HFFc6 (cell line): ENCODE measurements around the gene HIVEP3. TPM values are rescaled to one million over a fixed set of nuclear protein-coding genes. Genes with fewer than 3 reads are reported as not detected.

ENCODE experiments used
- DNase-seq: peaks from one replicate; pipeline ENCODE4 v3.0.0-alpha.2; 2018
- H3K27ac Mint-ChIP-seq: 2 replicates; pipeline ENCODE4 v1.8.0; 2020; ENCODE audit warnings: mild to moderate bottlenecking, mixed read lengths
- H3K27me3 Mint-ChIP-seq: 2 replicates; pipeline ENCODE4 v1.8.0; 2021; ENCODE audit warnings: mild to moderate bottlenecking, moderate library complexity, mixed read lengths; ENCODE audit not compliant: insufficient read depth
- H3K36me3 Mint-ChIP-seq: 2 replicates; pipeline ENCODE4 v1.8.0; 2021; ENCODE audit warnings: low read depth, mixed read lengths
- H3K4me1 Mint-ChIP-seq: 2 replicates; pipeline ENCODE4 v1.8.0; 2020; ENCODE audit warnings: low read depth, mixed read lengths
- H3K4me3 Mint-ChIP-seq: 2 replicates; pipeline ENCODE4 v1.8.0; 2020; ENCODE audit warnings: mild to moderate bottlenecking, moderate library complexity, mixed read lengths
- H3K9me3 Mint-ChIP-seq: 2 replicates; pipeline ENCODE4 v1.8.0; 2020; ENCODE audit warnings: mild to moderate bottlenecking, mixed read lengths
- total RNA-seq, 6 experiments: library from RNA; stranded (reverse); fragmentation: NEBNext Ultra II Directional; extraction: Animal tissue kit (Norgen Biotek cat#: 25700); gene quantifications; 2 replicates in 1 of 6; 3 replicates in 5 of 6; pipeline ENCODE4 v1.2.3, GENCODE V29; 2021
- TF ChIP-seq, protein P1 (sequence below): fragments of 200-600 bp; sonication (generic); IDR thresholded peaks from 2 replicates; pipeline ENCODE4 v1.5.0; 2021; ENCODE audit warnings: antibody characterized with exemption, mild to moderate bottlenecking

The HIVEP3 gene
- total RNA-seq, 6 experiments from 2014 or later, result 7.0 to 9.7 (median 7.9) TPM

DNA sequence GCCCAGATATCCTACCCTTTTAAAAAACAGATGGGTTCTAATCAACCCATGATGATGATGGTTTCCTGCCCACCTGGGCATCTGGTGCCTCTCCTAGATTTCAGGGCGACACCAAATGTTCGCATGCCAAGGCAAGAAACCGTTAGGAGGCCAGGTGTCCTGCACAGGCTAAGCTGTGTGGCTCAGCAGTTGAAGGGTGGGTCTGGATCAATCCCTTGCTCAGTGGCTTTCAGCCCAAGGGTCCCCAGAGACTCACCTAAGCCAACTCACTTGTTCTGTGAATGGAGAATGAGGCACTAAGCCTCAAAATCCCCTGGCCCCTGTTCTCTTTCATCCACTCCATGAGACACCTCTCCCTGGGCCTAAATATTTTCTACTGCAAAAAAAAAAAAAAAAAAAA lies 265.1 kb downstream of the HIVEP3 start:
- TF ChIP-seq, protein P1, sequence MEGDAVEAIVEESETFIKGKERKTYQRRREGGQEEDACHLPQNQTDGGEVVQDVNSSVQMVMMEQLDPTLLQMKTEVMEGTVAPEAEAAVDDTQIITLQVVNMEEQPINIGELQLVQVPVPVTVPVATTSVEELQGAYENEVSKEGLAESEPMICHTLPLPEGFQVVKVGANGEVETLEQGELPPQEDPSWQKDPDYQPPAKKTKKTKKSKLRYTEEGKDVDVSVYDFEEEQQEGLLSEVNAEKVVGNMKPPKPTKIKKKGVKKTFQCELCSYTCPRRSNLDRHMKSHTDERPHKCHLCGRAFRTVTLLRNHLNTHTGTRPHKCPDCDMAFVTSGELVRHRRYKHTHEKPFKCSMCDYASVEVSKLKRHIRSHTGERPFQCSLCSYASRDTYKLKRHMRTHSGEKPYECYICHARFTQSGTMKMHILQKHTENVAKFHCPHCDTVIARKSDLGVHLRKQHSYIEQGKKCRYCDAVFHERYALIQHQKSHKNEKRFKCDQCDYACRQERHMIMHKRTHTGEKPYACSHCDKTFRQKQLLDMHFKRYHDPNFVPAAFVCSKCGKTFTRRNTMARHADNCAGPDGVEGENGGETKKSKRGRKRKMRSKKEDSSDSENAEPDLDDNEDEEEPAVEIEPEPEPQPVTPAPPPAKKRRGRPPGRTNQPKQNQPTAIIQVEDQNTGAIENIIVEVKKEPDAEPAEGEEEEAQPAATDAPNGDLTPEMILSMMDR, result no peak
- Mint-ChIP-seq H3K27ac (no peak overlapping the region), H3K4me1 (peaks cover 48% of the 10 kb centered on the region), H3K27me3 (no peaks in the 10 kb centered on the region; the same call in 1 of the 2 replicates), H3K36me3 (no peaks in the 10 kb centered on the region), H3K4me3 (no peak overlapping the region), H3K9me3 (no peaks in the 10 kb centered on the region)
- DNase-seq, result no peak

- no peaks in the 10 kb centered on the region; the same call in 1 of the 2 replicates for H3K27me3 Mint-ChIP-seq
- TF ChIP-seq, protein P1, result no peak
- no peak for DNase-seq
- H3K9me3 Mint-ChIP-seq, result no peaks in the 10 kb centered on the region
- no peaks in the 10 kb centered on the region for H3K36me3 Mint-ChIP-seq
- no peak overlapping the region for H3K27ac Mint-ChIP-seq
- H3K4me3 Mint-ChIP-seq, result no peak overlapping the region
- peaks cover 47% of the 10 kb centered on the region for H3K4me1 Mint-ChIP-seq
Observed at GRCh38 chr1:41652384-41653265, 266.1 kb downstream of the HIVEP3 start.

DNA sequence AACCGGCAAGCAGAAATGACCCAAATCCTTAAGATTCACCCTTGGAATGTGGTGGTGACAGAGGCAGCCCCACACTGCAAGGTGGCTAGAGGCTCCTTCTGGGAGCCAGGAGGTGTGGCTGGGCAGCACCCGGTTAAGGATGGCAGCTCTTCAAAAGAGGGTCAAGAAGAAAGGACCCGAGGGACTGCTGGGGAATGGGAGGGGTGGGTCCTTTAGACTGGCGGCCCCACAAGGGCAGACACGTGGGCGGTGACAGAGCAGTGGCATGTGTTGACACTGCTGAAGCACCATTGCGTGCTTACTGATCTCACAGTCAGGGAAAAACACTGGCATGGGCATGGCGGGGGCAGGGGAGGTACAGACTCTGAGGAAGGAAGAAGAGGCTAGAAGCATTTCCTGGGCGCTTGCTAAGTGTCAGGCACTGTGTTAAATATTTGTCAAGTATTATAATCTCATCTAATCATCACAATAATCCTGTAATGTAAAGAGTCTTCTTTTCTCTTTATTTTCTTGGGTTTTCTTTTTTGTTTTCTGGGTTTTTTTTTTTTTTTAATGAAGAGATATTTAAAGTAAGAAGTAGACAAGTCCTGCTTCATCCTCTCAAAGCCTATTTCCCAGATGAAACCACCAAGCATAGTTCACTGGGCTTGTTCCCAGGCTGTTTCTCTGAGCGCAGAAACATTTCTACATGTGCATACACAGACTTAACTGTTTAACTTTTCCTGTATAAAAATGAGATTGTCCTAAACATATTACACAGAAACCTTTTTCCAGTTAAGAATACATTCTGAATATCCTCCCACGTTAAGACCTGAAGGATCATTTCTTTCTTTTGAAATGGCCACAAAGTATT lies 268.5 kb downstream of the HIVEP3 start:
- Mint-ChIP-seq H3K4me3 (peak overlapping the region; percentile 34; the same call in 1 of the 2 replicates), H3K4me1 (peaks cover 26% of the 10 kb centered on the region), H3K27me3 (peaks cover 2% of the 10 kb centered on the region; the same call in 1 of the 2 replicates), H3K36me3 (no peaks in the 10 kb centered on the region), H3K27ac (peak overlapping the region; percentile 26; the same call in 1 of the 2 replicates), H3K9me3 (no peaks in the 10 kb centered on the region)
- no peak for DNase-seq
- TF ChIP-seq, protein P1, result no peak

- peaks cover 26% of the 10 kb centered on the region for H3K4me1 Mint-ChIP-seq
- peak overlapping the region; percentile 26 for H3K27ac Mint-ChIP-seq
- no peaks in the 10 kb centered on the region for H3K9me3 Mint-ChIP-seq
- no peaks in the 10 kb centered on the region for H3K36me3 Mint-ChIP-seq
- TF ChIP-seq, protein P1, result no peak
- H3K27me3 Mint-ChIP-seq, result peaks cover 2% of the 10 kb centered on the region; the same call in 1 of the 2 replicates
- no peak overlapping the region; the same call in 1 of the 2 replicates for H3K4me3 Mint-ChIP-seq
- no peak for DNase-seq
Observed at GRCh38 chr1:41649396-41650027, 269.2 kb downstream of the HIVEP3 start.

DNA sequence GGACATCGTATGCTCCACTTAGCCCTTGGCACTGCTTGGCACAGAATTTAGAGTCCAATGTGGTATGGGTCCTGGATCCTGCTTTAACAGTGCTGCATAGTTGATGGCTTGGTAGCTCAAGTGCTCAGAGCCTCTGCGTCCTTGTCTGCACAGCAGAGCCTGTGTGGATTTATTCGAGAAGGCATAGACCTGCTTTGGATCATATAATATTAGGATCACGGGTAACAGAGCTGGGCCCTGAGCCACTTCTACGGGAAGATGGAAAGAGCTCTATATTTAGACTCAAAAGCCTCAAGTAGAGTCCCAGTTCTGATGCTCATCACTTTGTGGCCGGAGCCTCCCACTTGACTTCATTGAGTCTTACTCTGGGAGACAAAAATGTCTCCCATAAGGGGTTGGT lies 269.9 kb downstream of the HIVEP3 start:
- no peak for DNase-seq
- Mint-ChIP-seq H3K4me3 (no peak overlapping the region), H3K4me1 (peaks cover 26% of the 10 kb centered on the region), H3K27me3 (peaks cover 2% of the 10 kb centered on the region; the same call in 1 of the 2 replicates), H3K9me3 (no peaks in the 10 kb centered on the region), H3K36me3 (no peaks in the 10 kb centered on the region), H3K27ac (no peak overlapping the region)
- TF ChIP-seq, protein P1, result no peak
